Suppressor macrophage treated with lipopolysaccharide for 4 hours (primary cell): ENCODE measurements around the gene RHBDD1.
"Not testable (repeated sequence)": the region's sequence is repeated elsewhere in the genome, so short reads cannot be mapped to it uniquely, and the experiment has no call there.

Source experiments
- DNase-seq: peaks from one replicate; pipeline ENCODE4 v3.0.0-alpha.2; 2020

Gene RHBDD1

GRCh38 chr2:226799976-226800940 lies 35.6 kb upstream of the RHBDD1 start:
- no peak for DNase-seq

- peak; percentile 22 for DNase-seq
Measured at GRCh38 chr2:226800941-226801784, 34.7 kb upstream of the RHBDD1 start.

DNA sequence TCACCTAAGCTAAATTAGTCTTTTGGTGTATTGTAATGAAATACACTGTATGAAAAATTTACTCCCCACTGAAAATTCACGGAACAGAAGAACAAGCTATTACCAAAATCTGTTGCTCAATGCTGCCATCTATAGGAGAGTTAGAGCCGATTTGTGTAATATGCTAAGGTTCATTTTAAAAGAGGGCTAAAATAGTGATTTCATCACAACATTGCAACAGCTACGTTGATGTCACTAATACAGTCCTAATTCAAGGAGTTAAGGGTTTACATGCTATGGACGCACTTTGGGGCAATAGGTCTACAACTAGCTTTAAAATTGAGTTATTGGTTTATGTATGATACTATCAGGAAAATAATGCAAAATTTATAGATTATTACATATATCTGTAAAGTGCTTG lies 33.3 kb upstream of the RHBDD1 start:
- DNase-seq: peak; percentile 87

GRCh38 chr2:226803410-226803809 lies 32.4 kb upstream of the RHBDD1 start:
- DNase-seq: no peak

GRCh38 chr2:226813148-226813701 lies 22.6 kb upstream of the RHBDD1 start:
- no peak for DNase-seq

DNA sequence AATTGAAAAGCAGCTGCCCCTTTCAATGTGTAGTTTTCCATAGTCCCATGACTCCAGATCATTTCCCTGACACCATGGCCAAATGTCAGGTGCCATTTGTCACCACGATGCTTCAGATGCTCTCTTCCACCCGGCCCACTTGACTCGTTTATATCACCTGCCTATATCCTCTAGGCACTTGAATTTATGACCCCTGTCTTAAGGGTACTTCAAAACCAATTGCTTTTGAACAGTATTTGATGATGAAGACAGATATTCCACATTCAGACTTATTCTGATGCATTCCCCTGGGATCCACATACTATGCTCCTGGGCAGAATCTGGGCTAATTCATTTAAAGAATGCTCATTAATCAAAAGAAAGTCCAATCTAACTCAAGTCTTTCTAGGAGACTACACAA lies 16.9 kb upstream of the RHBDD1 start:
- no peak for DNase-seq

- no peak for DNase-seq
Measured at GRCh38 chr2:226825056-226825455, 10.8 kb upstream of the RHBDD1 start.

- no peak for DNase-seq
Measured at GRCh38 chr2:226828191-226828590, 7.7 kb upstream of the RHBDD1 start.

DNA sequence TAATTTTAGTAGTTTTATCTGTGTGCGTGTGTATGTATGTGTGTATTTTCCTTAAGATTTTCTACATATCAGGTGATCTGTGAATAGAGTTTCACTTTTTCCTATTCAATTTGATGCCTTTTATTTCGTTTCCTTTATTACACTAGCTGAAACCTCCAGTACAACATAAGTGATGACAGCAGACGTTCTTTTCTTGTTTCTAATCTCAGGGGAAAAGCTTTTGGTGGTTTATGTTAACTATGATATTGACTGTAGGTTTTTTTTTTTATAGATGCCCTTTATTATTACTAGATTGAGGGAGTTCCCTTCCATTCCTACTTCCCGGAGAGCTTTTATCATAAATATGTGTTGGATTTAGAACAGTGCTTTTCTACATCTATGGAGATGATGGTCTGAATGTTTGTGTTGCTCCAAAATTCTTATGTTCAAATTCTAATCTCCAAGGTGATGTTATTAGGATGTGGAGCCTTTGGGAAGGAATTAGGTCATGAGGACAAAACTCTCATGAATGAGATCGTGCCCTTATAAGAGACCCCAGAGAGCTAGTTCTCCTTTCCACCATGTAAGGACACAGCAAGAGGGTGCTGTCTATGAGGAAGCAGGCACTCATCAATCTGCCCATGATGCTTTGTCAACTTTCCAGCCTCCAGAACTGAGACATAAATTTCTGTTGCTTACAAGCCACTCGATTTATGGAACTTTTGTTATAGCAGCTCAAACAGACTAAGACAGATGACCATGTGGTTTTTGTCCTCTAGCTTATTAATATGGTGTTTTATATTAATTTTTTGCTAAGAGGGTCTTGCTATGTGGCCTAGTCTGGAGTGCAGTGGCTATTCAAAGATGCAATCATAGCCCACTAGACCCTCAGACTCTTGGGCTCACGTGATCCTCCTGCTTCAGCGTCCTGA lies 5.9 kb upstream of the RHBDD1 start:
- DNase-seq: peak; percentile 10

DNA sequence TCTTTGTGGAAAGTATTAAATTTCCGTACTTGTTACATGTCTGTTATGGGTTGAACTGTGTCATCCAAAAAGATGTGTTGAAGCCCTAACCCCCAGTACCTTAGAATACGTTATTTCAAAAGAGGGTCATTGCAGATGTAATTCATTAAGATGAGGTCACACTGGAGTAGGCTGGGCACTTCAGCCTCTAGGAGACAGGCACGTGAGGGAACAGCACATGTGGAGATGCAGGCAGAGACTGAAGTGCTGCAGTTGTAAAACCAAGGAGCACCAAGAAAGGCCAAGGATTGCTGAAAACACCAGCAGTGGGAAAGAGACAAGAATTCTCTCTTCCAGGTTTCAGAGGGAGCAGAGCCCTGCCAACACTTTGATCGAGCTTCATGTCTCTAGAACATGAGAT lies 4.6 kb upstream of the RHBDD1 start:
- no peak for DNase-seq

GRCh38 chr2:226832061-226832460 lies 3.8 kb upstream of the RHBDD1 start:
- peak; percentile 44 for DNase-seq

DNA sequence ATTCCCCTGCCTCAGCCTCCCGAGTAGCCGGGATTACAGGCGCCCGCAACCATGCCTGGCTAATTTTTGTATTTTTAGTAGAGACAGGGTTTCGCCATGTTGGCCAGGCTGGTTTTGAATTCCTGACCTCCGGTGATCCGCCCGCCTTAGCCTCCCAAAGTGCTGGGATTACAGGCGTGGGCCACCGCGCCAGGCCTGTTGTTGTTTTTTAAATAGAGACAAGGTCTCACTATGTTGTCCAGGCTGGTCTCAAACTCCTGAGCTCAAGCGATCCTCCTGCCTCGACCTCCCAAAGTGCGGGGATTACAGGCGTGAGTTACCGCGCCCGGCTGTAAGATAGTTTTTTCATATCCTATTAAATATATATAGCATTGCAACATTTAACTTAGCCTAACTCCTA lies 974 bp upstream of the RHBDD1 start:
- DNase-seq: not testable (repeated sequence)

DNA sequence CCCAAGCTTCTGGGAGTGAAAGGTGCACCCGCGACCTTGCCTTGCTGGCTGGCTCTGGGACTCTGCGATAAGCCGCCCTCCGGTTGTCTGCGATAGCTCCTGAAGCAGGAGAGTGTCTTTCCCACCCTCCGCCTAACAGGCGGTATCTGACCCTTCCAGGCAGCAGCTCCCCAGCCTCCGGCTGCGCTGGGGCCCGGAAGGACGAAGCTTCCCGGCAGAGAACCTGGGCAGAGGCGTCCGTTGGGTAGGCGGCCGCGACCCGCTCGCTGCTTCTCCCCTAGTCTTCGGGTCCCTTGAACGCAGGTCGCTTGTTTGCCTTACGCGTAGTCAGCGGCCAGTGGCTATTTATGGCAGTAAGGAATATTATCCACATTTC lies 446 bp upstream of the RHBDD1 start:
- peak; percentile 19 for DNase-seq

- DNase-seq: no peak
Measured at GRCh38 chr2:226836548-226836885, 663 bp downstream of the RHBDD1 start.

DNA sequence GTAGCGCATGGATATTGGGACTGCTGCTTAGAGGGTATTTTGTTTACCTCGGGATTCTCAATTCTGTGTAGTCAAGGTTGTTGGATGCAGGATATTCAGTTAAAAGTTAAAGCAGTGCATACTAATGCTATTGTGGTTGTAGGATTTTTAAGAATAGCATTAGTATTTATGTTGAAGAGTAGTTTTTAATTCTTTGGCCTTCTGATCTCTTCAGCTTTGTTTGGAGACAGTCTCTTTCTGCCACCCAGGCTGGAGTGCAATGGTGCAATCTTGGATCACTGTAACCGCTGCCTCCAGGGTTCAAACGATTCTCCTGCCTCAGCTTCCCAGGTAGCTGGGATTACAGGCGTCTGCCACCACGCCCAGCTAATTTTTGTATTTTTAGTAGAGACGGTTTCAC lies 1.5 kb downstream of the RHBDD1 start:
- no peak for DNase-seq

DNA sequence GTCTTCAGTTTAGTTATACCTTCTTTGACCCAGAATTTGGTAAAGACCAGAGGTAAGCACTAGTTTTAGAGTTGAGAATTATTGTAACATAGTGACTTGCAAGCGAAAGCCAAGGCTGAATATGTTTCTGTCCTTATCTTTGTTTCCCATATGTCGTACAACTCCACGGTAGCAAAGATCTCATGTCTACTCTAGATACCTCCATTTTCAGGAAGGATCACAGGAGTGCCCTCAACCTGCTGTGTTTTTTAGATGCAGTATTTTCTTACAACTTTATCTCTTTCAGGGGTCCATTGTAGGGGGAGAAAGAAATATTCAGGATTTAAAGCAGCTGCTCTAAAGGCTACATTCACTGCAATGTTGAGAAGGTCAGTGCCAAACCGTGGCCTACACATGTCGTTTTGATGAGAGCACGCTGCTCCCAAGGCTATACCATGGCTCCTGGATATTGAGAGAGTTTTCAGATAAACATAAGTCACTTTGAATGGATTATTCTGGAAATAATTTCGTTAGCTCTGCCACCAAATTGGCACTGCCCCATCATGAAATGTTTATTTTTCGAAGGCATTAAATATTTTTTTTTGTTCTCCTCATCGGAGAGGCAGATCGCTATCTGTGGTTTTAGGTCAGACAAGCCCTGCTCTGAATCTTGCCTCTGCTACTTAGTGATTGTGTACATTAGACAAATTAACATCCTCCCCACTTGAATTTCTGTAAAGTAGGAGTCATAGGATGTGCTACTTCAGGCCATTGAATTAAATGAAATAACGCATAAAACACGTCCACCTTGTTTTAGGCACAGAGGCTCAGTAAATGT lies 2.1 kb downstream of the RHBDD1 start:
- no peak for DNase-seq

DNA sequence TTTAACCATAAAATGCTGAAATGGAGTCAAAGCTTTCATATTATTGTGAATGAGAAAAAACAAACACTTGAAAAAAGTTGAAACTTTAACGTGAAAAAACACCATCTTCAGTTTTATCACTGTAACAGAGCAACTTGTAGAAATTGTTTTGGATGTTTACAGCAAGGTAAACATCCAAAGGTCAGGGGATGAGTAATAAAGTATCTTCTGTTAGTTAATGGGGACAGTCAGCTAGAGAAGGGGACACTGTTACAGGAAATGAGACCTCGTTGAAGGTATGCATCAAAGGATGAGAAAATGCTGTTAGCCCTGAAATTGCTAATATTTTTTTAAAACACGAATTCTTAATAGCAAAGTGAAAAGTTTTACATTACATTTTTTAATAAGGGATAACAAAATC lies 2.9 kb downstream of the RHBDD1 start:
- DNase-seq: no peak

GRCh38 chr2:226839161-226839560 lies 3.3 kb downstream of the RHBDD1 start:
- no peak for DNase-seq

GRCh38 chr2:226839951-226840350 lies 4.1 kb downstream of the RHBDD1 start:
- DNase-seq: no peak

DNA sequence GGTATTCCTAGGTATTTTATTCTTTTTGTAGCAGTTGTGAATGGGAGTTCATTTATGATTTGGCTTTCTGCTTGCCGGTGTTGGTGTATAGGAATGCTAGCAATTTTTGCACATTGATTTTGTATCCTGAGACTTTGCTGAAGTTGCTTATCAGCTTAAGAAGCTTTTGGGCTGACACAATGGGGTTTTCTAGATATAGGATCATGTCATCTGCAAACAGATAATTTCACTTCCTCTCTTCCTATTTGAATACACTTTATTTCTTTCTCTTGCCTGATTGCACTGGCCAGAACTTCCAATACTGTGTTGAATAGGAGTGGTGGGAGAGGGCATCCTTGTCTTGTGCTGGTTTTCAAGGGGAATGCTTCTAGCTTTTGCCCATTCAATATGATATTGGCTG lies 7.1 kb downstream of the RHBDD1 start:
- DNase-seq: peak; percentile 6

GRCh38 chr2:226845386-226846116 lies 9.7 kb downstream of the RHBDD1 start:
- peak; percentile 9 for DNase-seq
